ENCODE results near the gene GREB1L.

DNA sequence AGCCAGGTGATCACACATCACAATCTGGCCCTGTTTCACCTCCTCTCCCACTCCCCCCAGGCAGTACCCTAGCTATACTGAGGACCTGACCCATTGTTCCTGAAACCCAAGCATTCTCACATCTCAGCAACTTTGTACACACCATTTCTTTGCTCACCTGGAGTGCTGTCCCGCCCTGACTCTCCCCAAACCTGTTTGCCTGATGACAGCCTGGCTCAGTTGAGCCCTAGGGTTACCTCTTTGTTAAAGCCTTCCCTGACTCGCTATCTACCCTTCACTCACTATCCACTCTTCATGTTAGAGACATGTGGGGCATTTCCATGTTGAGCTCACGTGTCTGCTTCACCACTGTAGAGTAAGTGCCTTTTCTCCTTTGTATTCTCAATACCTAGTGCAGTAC, 49.1 kb downstream of the GREB1L start:
- no peak for TF ChIP-seq CTCF (IDR thresholded peaks at IDR 0.05)
- TF ChIP-seq SMC3 (IDR thresholded peaks at IDR 0.05) = no peak
- no peak for TF ChIP-seq MYC (IDR thresholded peaks at IDR 0.05; ENCODE audit: borderline replicate concordance, low read length)
- TF ChIP-seq POLR2AphosphoS2 (conservative IDR thresholded peaks at IDR 0.05; ENCODE audit: low read length) = no peak
- no peak for TF ChIP-seq RAD21 (conservative IDR thresholded peaks at IDR 0.05 in 1 of 2, IDR thresholded peaks at IDR 0.05 in 1 of 2)
- TF ChIP-seq TFCP2L1 (CRISPR knock-in tag; IDR thresholded peaks at IDR 0.05) = no peak
- no peak for TF ChIP-seq EP300 (IDR thresholded peaks at IDR 0.05)

Data from A549 (cell line).